GM19043 (cell line): ENCODE results near the gene EFCAB5.
"Not testable (repeated sequence)": the region's sequence is repeated elsewhere in the genome, so short reads cannot be mapped to it uniquely, and the experiment has no call there.

Experiments
- ATAC-seq: cut with Tn5 transposase; IDR thresholded peaks from one replicate; pipeline ENCODE4 v1.9.1; 2021; ENCODE audit warnings: low read depth; ENCODE audit not compliant: unreplicated experiment

EFCAB5 gene

GRCh38 chr17:30091771-30092170 lies 150.3 kb downstream of the EFCAB5 start:
- ATAC-seq, result no peak

GRCh38 chr17:30092886-30093285 lies 151.5 kb downstream of the EFCAB5 start:
- ATAC-seq, result no peak

GRCh38 chr17:30093463-30094147 lies 152.2 kb downstream of the EFCAB5 start:
- ATAC-seq, result no peak

- no peak for ATAC-seq
Measured at GRCh38 chr17:30095507-30096244, 154.2 kb downstream of the EFCAB5 start.

GRCh38 chr17:30101686-30102390 lies 160.4 kb downstream of the EFCAB5 start:
- ATAC-seq, result no peak

GRCh38 chr17:30103921-30104320 lies 162.5 kb downstream of the EFCAB5 start:
- ATAC-seq, result no peak

- no peak for ATAC-seq
Measured at GRCh38 chr17:30104575-30105339, 163.3 kb downstream of the EFCAB5 start.

GRCh38 chr17:30112794-30113193 lies 171.4 kb downstream of the EFCAB5 start:
- ATAC-seq, result no peak

GRCh38 chr17:30113213-30113612 lies 171.8 kb downstream of the EFCAB5 start:
- no peak for ATAC-seq

- ATAC-seq, result no peak
Measured at GRCh38 chr17:30116345-30116660, 174.9 kb downstream of the EFCAB5 start.

GRCh38 chr17:30116661-30117551 lies 175.5 kb downstream of the EFCAB5 start, which contains the start of gene NSRP1:
NSRP1 (plus strand) TSS chr17:30116816; CDS start chr17:30116844, 28 bp downstream.
- peak; percentile 93 for ATAC-seq

GRCh38 chr17:30117675-30118081 lies 176.2 kb downstream of the EFCAB5 start:
- no peak for ATAC-seq

- ATAC-seq, result not testable (repeated sequence)
Measured at GRCh38 chr17:30118635-30119034, 177.2 kb downstream of the EFCAB5 start.

GRCh38 chr17:30124273-30124796 lies 182.9 kb downstream of the EFCAB5 start:
- no peak for ATAC-seq

GRCh38 chr17:30130121-30130520 lies 188.7 kb downstream of the EFCAB5 start:
- no peak for ATAC-seq

GRCh38 chr17:30132615-30133014 lies 191.2 kb downstream of the EFCAB5 start:
- no peak for ATAC-seq

- ATAC-seq, result no peak
Measured at GRCh38 chr17:30133197-30133596, 191.8 kb downstream of the EFCAB5 start.

GRCh38 chr17:30134551-30134950 lies 193.1 kb downstream of the EFCAB5 start:
- no peak for ATAC-seq

- no peak for ATAC-seq
Measured at GRCh38 chr17:30137158-30137557, 195.7 kb downstream of the EFCAB5 start.

GRCh38 chr17:30147860-30148259 lies 206.4 kb downstream of the EFCAB5 start:
- not testable (repeated sequence) for ATAC-seq
